ENCODE measurements around the gene SUPT3H. TPM values are rescaled to one million over a fixed set of nuclear protein-coding genes. Genes with fewer than 3 reads are reported as not detected.

SUPT3H gene
- total and polyA plus RNA-seq, 7 donors, result 1.7 to 4.3 (median 2.8) TPM

GRCh38 chr6:44841829-44842228 lies 535.9 kb downstream of the SUPT3H start:
- ATAC-seq (no peak), DNase-seq (no peak)
- H3K9me3 ChIP-seq, result no peaks in the 10 kb centered on the region
- no peaks in the 10 kb centered on the region for H3K4me1 ChIP-seq
- H3K27me3 ChIP-seq (ENCODE audit: insufficient read depth in 3 of 3, low read length in 2 of 3), result no peaks in the 10 kb centered on the region
- intact Hi-C loops (cut with DNase I), result no loop called here
- H3K4me3 ChIP-seq, result no peak overlapping the region
- TF ChIP-seq, protein P1, sequence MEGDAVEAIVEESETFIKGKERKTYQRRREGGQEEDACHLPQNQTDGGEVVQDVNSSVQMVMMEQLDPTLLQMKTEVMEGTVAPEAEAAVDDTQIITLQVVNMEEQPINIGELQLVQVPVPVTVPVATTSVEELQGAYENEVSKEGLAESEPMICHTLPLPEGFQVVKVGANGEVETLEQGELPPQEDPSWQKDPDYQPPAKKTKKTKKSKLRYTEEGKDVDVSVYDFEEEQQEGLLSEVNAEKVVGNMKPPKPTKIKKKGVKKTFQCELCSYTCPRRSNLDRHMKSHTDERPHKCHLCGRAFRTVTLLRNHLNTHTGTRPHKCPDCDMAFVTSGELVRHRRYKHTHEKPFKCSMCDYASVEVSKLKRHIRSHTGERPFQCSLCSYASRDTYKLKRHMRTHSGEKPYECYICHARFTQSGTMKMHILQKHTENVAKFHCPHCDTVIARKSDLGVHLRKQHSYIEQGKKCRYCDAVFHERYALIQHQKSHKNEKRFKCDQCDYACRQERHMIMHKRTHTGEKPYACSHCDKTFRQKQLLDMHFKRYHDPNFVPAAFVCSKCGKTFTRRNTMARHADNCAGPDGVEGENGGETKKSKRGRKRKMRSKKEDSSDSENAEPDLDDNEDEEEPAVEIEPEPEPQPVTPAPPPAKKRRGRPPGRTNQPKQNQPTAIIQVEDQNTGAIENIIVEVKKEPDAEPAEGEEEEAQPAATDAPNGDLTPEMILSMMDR (IDR thresholded peaks at IDR 0.05), result no peak
- no peaks in the 10 kb centered on the region for H3K36me3 ChIP-seq (ENCODE audit: insufficient read depth in 1 of 2, low read depth in 1 of 2)
- no peak overlapping the region for H3K27ac ChIP-seq
- WGBS, 3 donors, result 97 to 100% (median 98%) methylated on average over 1 of the region's 1 CpG

GRCh38 chr6:44837741-44838140 lies 540.0 kb downstream of the SUPT3H start:
- no peaks in the 10 kb centered on the region for H3K36me3 ChIP-seq (ENCODE audit: insufficient read depth in 1 of 2, low read depth in 1 of 2)
- no peaks in the 10 kb centered on the region for H3K4me1 ChIP-seq
- intact Hi-C loops (cut with DNase I), result no loop called here
- DNase-seq, result no peak
- TF ChIP-seq, protein P1 (IDR thresholded peaks at IDR 0.05), result no peak
- no peak for ATAC-seq
- H3K9me3 ChIP-seq, result no peaks in the 10 kb centered on the region
- H3K27me3 ChIP-seq (ENCODE audit: insufficient read depth in 3 of 3, low read length in 2 of 3), result no peaks in the 10 kb centered on the region
- H3K27ac ChIP-seq, result no peak overlapping the region
- 86 to 92% (median 90%) methylated on average over 1 of the region's 1 CpG for whole genome bisulfite sequencing, 3 donors
- H3K4me3 ChIP-seq, result no peak overlapping the region

- H3K27ac ChIP-seq, result no peak overlapping the region
- TF ChIP-seq, protein P1 (IDR thresholded peaks at IDR 0.05), result no peak
- ATAC-seq (no peak), DNase-seq (no peak)
- H3K9me3 ChIP-seq, result no peaks in the 10 kb centered on the region
- H3K4me3 ChIP-seq, result no peak overlapping the region
- intact Hi-C loops (cut with DNase I), result no loop called here
- H3K27me3 ChIP-seq (ENCODE audit: insufficient read depth in 3 of 3, low read length in 2 of 3), result no peaks in the 10 kb centered on the region
- H3K36me3 ChIP-seq (ENCODE audit: insufficient read depth in 1 of 2, low read depth in 1 of 2), result no peaks in the 10 kb centered on the region
- H3K4me1 ChIP-seq, result no peaks in the 10 kb centered on the region
These were observed 540.5 kb downstream of the SUPT3H start for GRCh38 chr6:44837255-44837654.

DNA sequence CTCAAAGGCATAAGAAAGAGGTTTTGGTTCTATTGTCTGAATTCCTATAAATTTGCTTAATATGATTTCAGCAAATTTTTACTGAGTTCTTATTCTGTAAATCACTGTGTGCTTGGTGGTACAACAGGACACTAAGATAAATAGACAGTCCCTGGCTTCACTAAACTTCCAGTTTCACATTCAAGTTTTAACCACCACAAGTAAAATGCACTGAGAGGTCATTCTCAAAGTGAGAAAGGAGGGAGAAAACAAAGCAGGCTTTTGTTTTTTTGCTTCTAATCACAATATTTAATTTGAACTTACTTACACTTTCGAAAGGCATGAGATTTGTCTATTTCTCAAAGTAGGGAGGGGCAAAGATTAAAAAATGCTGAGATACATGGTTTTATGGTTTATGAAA lies 544.5 kb downstream of the SUPT3H start:
- intact Hi-C loops (cut with DNase I), result no loop called here
- H3K9me3 ChIP-seq, result no peaks in the 10 kb centered on the region
- H3K27ac ChIP-seq, result no peak overlapping the region
- DNase-seq, result no peak
- no peaks in the 10 kb centered on the region for H3K27me3 ChIP-seq (ENCODE audit: insufficient read depth in 3 of 3, low read length in 2 of 3)
- ATAC-seq, result no peak
- TF ChIP-seq, protein P1 (IDR thresholded peaks at IDR 0.05), result no peak
- H3K36me3 ChIP-seq (ENCODE audit: insufficient read depth in 1 of 2, low read depth in 1 of 2), result no peaks in the 10 kb centered on the region
- WGBS, 3 donors, result 93 to 100% (median 98%) methylated on average over 1 of the region's 1 CpG
- no peak overlapping the region for H3K4me3 ChIP-seq
- H3K4me1 ChIP-seq, result no peaks in the 10 kb centered on the region

- DNase-seq, result no peak
- Histone ChIP-seq H3K36me3 (ENCODE audit: insufficient read depth in 1 of 2, low read depth in 1 of 2) (no peaks in the 10 kb centered on the region), H3K27me3 (ENCODE audit: insufficient read depth in 3 of 3, low read length in 2 of 3) (no peaks in the 10 kb centered on the region), H3K4me1 (no peaks in the 10 kb centered on the region), H3K27ac (no peak overlapping the region), H3K9me3 (no peaks in the 10 kb centered on the region), H3K4me3 (no peak overlapping the region)
- TF ChIP-seq, protein P1 (IDR thresholded peaks at IDR 0.05), result no peak
- intact Hi-C loops (cut with DNase I), result no loop called here
- 61 to 72% (median 68%) methylated on average over 3 of the region's 3 CpGs for WGBS, 3 donors
- no peak for ATAC-seq
These were observed 546.6 kb downstream of the SUPT3H start for GRCh38 chr6:44831002-44831610.

All from psoas muscle (tissue), 8 donors.